ENCODE results near the gene ANKS6.

DNA sequence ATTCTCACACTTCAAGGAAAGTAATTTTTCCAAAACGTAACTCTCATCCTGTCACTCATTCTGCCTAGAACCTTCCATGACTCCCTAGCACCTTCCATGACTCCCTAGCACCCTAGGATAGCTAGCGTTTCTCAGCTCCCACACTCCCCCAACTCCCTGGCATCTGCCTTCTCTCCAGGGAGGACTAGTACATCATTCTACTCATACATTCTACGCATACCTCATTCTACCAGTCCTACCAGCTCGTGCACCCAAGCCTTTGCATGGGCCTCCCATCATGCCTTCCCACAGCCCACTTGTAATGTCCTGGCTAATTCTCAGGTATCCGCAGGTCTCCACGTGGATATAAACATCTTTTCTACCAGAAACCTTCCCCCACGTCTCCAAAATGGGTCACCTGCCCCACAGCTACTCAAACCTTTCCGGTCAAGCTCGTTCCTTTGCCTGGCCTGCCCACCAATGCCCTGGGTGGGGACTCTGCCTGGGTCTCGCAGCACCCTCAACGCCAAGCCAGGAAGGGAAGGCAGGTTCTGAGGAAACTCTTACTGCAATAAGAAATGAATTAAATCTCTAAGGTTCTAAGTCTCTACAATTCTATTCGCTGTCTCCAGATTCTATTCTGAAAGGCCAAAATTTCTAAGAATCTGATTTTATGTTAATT is 930 bp downstream of the ANKS6 start:
- TF ChIP-seq, protein P1, sequence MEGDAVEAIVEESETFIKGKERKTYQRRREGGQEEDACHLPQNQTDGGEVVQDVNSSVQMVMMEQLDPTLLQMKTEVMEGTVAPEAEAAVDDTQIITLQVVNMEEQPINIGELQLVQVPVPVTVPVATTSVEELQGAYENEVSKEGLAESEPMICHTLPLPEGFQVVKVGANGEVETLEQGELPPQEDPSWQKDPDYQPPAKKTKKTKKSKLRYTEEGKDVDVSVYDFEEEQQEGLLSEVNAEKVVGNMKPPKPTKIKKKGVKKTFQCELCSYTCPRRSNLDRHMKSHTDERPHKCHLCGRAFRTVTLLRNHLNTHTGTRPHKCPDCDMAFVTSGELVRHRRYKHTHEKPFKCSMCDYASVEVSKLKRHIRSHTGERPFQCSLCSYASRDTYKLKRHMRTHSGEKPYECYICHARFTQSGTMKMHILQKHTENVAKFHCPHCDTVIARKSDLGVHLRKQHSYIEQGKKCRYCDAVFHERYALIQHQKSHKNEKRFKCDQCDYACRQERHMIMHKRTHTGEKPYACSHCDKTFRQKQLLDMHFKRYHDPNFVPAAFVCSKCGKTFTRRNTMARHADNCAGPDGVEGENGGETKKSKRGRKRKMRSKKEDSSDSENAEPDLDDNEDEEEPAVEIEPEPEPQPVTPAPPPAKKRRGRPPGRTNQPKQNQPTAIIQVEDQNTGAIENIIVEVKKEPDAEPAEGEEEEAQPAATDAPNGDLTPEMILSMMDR (IDR thresholded peaks at IDR 0.05): no peak
- TF ChIP-seq POLR2A (IDR thresholded peaks at IDR 0.05): no peak

All from esophagus squamous epithelium (tissue), 4 donors.